CD14-positive monocyte (primary cell): ENCODE measurements around the gene S100A4. TPM values are rescaled to one million over a fixed set of nuclear protein-coding genes. Genes with fewer than 3 reads are reported as not detected.

ENCODE experiments used
- DNase-seq, 3 donors: peaks; one replicate each; pipeline ENCODE4 v3.0.0-alpha.2; 2011 to 2022
- H2AFZ ChIP-seq: 2 replicates; pipeline ENCODE4 v1.6.0; 2012; ENCODE audit warnings: mild to moderate bottlenecking, low read depth, low read length, inconsistent platforms; ENCODE audit not compliant: insufficient read depth, poor library complexity, severe bottlenecking
- H3K27ac ChIP-seq, 2 donors: 1 replicate in 1 of 2; 2 replicates in 1 of 2; pipeline ENCODE4 v1.5.1; 2012 to 2013; ENCODE audit warnings: low read length in 2 of 2, control low read depth in 1 of 2, inconsistent platforms in 1 of 2, low read depth in 1 of 2, mild to moderate bottlenecking in 1 of 2
- H3K27me3 ChIP-seq, 2 donors: one replicate each; pipeline versions ENCODE4 v1.6.0 to v1.6.1; 2011 to 2013; ENCODE audit warnings: low read length in 2 of 2; ENCODE audit not compliant: control insufficient read depth in 2 of 2, insufficient read depth in 2 of 2
- H3K36me3 ChIP-seq, 2 donors: replicated peaks in 1 of 2; 1 replicate in 1 of 2; 2 replicates in 1 of 2; pipeline versions ENCODE4 v1.5.1 to v1.6.1; 2012 to 2013; ENCODE audit warnings: low read length in 2 of 2, control low read depth in 1 of 2, inconsistent platforms in 1 of 2, mild to moderate bottlenecking in 1 of 2; ENCODE audit not compliant: insufficient read depth in 2 of 2, control insufficient read depth in 1 of 2
- H3K4me1 ChIP-seq, 2 donors: 1 replicate in 1 of 2; 2 replicates in 1 of 2; pipeline versions ENCODE4 v1.5.1 to v1.6.1; 2012 to 2013; ENCODE audit warnings: low read length in 2 of 2, control low read depth in 1 of 2, inconsistent platforms in 1 of 2, mild to moderate bottlenecking in 1 of 2, moderate library complexity in 1 of 2; ENCODE audit not compliant: insufficient read depth in 2 of 2, control insufficient read depth in 1 of 2
- H3K4me2 ChIP-seq: replicated peaks from 2 replicates; pipeline ENCODE3; 2012; ENCODE audit warnings: low read length, moderate library complexity, mild to moderate bottlenecking; ENCODE audit not compliant: poor library complexity, severe bottlenecking; ENCODE audit errors: extremely low read depth
- H3K4me3 ChIP-seq, 3 experiments: fragments of 200-600 bp in 1 of 3; sonication (generic) in 1 of 3; replicated peaks in 1 of 3; 1 replicate in 2 of 3; 2 replicates in 1 of 3; pipeline ENCODE4 v1.5.1; 2011 to 2013; ENCODE audit warnings: low read length in 3 of 3, mild to moderate bottlenecking in 3 of 3, control low read depth in 2 of 3, low read depth in 2 of 3, inconsistent platforms in 1 of 3, moderate library complexity in 1 of 3
- H3K79me2 ChIP-seq: 2 replicates; pipeline ENCODE4 v1.6.0; 2012; ENCODE audit warnings: mild to moderate bottlenecking, control low read depth, inconsistent platforms, low read length, moderate library complexity; ENCODE audit not compliant: insufficient read depth
- H3K9ac ChIP-seq: 2 replicates; pipeline ENCODE4 v1.6.0; 2017; ENCODE audit warnings: low read length, mild to moderate bottlenecking; ENCODE audit not compliant: insufficient read depth, poor library complexity, severe bottlenecking
- H3K9me3 ChIP-seq, 2 donors: replicated peaks in 1 of 2; 1 replicate in 1 of 2; 2 replicates in 1 of 2; pipeline versions ENCODE4 v1.5.1 to v1.6.1; 2012 to 2013; ENCODE audit warnings: low read length in 2 of 2, control low read depth in 1 of 2; ENCODE audit not compliant: control insufficient read depth in 1 of 2, insufficient read depth in 1 of 2
- H4K20me1 ChIP-seq: 2 replicates; pipeline ENCODE4 v1.6.0; 2012; ENCODE audit warnings: mild to moderate bottlenecking, low read length, control low read depth, moderate library complexity; ENCODE audit not compliant: insufficient read depth
- H3K27ac Mint-ChIP-seq, 7 donors: one replicate each; pipeline ENCODE4 v1.8.0; 2020; ENCODE audit warnings: mild to moderate bottlenecking in 7 of 7, mixed read lengths in 7 of 7, moderate library complexity in 6 of 7, inconsistent platforms in 2 of 7
- H3K27me3 Mint-ChIP-seq, 3 donors: one replicate each; pipeline ENCODE4 v1.8.0; 2021 to 2022; ENCODE audit warnings: low read depth in 3 of 3, mild to moderate bottlenecking in 3 of 3, mixed read lengths in 3 of 3, moderate library complexity in 3 of 3, inconsistent platforms in 1 of 3
- H3K36me3 Mint-ChIP-seq, 2 donors: one replicate each; pipeline ENCODE4 v1.8.0; 2020; ENCODE audit warnings: mixed read lengths in 2 of 2, inconsistent platforms in 1 of 2, mild to moderate bottlenecking in 1 of 2
- H3K4me1 Mint-ChIP-seq: one replicate; pipeline ENCODE4 v1.8.0; 2020; ENCODE audit warnings: mild to moderate bottlenecking, mixed read lengths
- H3K4me3 Mint-ChIP-seq, 2 donors: one replicate each; pipeline ENCODE4 v1.8.0; 2020; ENCODE audit warnings: mild to moderate bottlenecking in 2 of 2, mixed read lengths in 2 of 2, moderate library complexity in 1 of 2
- H3K9me3 Mint-ChIP-seq, 7 donors: one replicate each; pipeline ENCODE4 v1.8.0; 2020 to 2022; ENCODE audit warnings: mixed read lengths in 7 of 7, mild to moderate bottlenecking in 6 of 7, moderate library complexity in 6 of 7, inconsistent platforms in 2 of 7
- WGBS: methylation state at CpG from one replicate; pipeline ENCODE4 v1.1.5; 2013; ENCODE audit warnings: missing lambda C conversion rate; ENCODE audit not compliant: insufficient coverage; 5-methylcytosine and 5-hydroxymethylcytosine counted together
- intact Hi-C, 2 donors: fragments of 100-400 bp; cut with micrococcal nuclease; formaldehyde crosslinking; loops; one replicate each; pipeline versions ENCODE4 v1.15.0 to v1.15.1; 2023
- polyA plus RNA-seq, 3 donors: library from polyadenylated mRNA; depleted of rRNA in 1 of 3; unstranded in 2 of 3; stranded (reverse) in 1 of 3; fragments of 300-500 nt in 2 of 3; fragments of >200 nt in 1 of 3; fragmentation: Illumina TruSeq in 2 of 3; gene quantifications; 1 replicate in 2 of 3; 2 replicates in 1 of 3; pipeline ENCODE4 v1.2.3, GENCODE V29; 2012 to 2021
- TF ChIP-seq, protein P1 (sequence below): fragments of 200-600 bp; IDR thresholded peaks from one replicate; pipeline ENCODE4 v1.8.0; 2022; ENCODE audit warnings: antibody characterized with exemption, mild to moderate bottlenecking

S100A4 gene
- polyA plus RNA-seq, 3 donors: 4,538 to 7,344 (median 6,092) TPM

DNA sequence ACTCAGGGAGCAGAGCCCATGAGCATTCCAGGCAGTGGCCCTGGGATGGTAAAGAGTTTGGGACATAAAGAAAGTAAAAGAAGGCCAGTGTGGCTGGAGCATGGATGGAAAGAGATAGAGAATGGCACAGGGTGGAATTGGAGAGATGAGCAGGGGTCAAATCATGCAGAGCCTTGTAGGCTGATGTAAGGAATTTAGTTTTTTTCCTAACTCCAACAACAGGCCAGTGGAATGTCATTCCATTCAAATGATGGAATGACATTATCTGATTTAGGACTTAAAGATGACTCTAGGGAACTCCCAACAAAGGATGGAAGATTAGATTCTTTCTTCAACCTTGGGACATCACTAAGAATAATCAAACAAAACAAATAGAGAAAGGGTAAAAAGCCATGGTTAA, 32.9 kb upstream of the S100A4 start:
- no peak overlapping the region for H3K27ac Mint-ChIP-seq
- no peaks in the 10 kb centered on the region for H3K36me3 Mint-ChIP-seq
- TF ChIP-seq, protein P1, sequence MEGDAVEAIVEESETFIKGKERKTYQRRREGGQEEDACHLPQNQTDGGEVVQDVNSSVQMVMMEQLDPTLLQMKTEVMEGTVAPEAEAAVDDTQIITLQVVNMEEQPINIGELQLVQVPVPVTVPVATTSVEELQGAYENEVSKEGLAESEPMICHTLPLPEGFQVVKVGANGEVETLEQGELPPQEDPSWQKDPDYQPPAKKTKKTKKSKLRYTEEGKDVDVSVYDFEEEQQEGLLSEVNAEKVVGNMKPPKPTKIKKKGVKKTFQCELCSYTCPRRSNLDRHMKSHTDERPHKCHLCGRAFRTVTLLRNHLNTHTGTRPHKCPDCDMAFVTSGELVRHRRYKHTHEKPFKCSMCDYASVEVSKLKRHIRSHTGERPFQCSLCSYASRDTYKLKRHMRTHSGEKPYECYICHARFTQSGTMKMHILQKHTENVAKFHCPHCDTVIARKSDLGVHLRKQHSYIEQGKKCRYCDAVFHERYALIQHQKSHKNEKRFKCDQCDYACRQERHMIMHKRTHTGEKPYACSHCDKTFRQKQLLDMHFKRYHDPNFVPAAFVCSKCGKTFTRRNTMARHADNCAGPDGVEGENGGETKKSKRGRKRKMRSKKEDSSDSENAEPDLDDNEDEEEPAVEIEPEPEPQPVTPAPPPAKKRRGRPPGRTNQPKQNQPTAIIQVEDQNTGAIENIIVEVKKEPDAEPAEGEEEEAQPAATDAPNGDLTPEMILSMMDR: no peak
- Histone ChIP-seq H3K4me1 (peaks cover 11 to 16% of the 10 kb centered on the region in 2 donors), H3K36me3 (no peaks in the 10 kb centered on the region), H3K27ac (no peak overlapping the region), H2AFZ (no peak overlapping the region), H3K9ac (no peak overlapping the region), H3K4me3 (no peak overlapping the region), H3K4me2 (no peak overlapping the region), H3K27me3 (no peaks in the 10 kb centered on the region), H3K79me2 (no peaks in the 10 kb centered on the region), H3K9me3 (no peaks in the 10 kb centered on the region), H4K20me1 (no peaks in the 10 kb centered on the region)
- H3K9me3 Mint-ChIP-seq: peaks cover 0 to 6% (median 0%) of the 10 kb centered on the region in 7 donors
- H3K27me3 Mint-ChIP-seq: peaks cover 1 to 7% (median 2%) of the 10 kb centered on the region in 3 donors
- H3K4me1 Mint-ChIP-seq: peaks cover 17% of the 10 kb centered on the region
- intact Hi-C loops: loop anchor here (10.0 kb wide), 2 partner anchors 46 to 214 kb away; partner anchors contain the start of genes S100A1 (in 1 of the 2) and S100A13 (in 1 of the 2)
- no peak for DNase-seq
- no peak overlapping the region for H3K4me3 Mint-ChIP-seq

DNA sequence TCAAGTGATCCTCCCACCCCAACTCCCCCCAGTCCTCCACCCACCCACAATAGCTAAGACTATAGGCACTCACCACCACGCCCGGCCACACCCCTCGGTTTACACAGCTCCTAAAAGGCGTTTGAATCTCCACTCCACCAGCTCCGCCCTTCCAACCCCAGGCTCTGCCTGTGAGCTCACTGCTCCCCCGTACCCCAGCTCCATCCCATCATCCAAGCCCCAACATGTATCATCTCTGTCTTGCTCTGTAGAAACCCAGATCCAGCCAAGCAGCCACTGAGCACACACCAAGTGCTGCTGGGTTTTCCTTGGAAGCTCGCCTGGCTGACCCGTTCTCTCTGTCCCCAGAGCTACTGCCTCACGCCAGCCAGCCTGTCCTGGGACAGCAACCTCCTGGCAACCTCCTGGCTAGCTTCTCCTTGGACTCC, 32.0 kb upstream of the S100A4 start:
- DNase-seq: no peak
- H3K27ac Mint-ChIP-seq: peak overlapping the region in 1 of 7 donors; percentile 63
- Histone ChIP-seq H3K4me1 (peaks cover 20 to 24% of the 10 kb centered on the region in 2 donors), H3K9ac (no peak overlapping the region), H2AFZ (no peak overlapping the region), H3K9me3 (no peaks in the 10 kb centered on the region), H3K36me3 (no peaks in the 10 kb centered on the region), H3K27ac (no peak overlapping the region), H3K27me3 (no peaks in the 10 kb centered on the region), H4K20me1 (no peaks in the 10 kb centered on the region), H3K4me3 (no peak overlapping the region), H3K79me2 (no peaks in the 10 kb centered on the region), H3K4me2 (no peak overlapping the region)
- H3K4me1 Mint-ChIP-seq: peaks cover 25% of the 10 kb centered on the region
- WGBS: 73% methylated on average over 9 of the region's 9 CpGs
- H3K4me3 Mint-ChIP-seq: peak overlapping the region in 1 of 2 donors; percentile 22
- peaks cover 1 to 7% (median 2%) of the 10 kb centered on the region in 3 donors for H3K27me3 Mint-ChIP-seq
- intact Hi-C loops: loop anchor here (10.0 kb wide), 2 partner anchors 47 to 213 kb away; partner anchors contain the start of genes S100A1 (in 1 of the 2) and S100A13 (in 1 of the 2)
- no peaks in the 10 kb centered on the region for H3K36me3 Mint-ChIP-seq
- TF ChIP-seq, protein P1: no peak
- peaks cover 0 to 3% (median 0%) of the 10 kb centered on the region in 7 donors for H3K9me3 Mint-ChIP-seq
